Keratinocyte (primary cell): ENCODE data around the gene CLCN1.

Experiments
- EZH2 ChIP-seq: IDR thresholded peaks from one replicate; pipeline ENCODE4 v1.6.1; 2012; ENCODE audit warnings: inconsistent platforms, mild to moderate bottlenecking, low read length, moderate library complexity
- TF ChIP-seq, protein P1 (sequence below), 3 experiments: IDR thresholded peaks in 1 of 3; conservative IDR thresholded peaks in 1 of 3; optimal IDR thresholded peaks in 1 of 3; 2 replicates in 2 of 3; 3 replicates in 1 of 3; pipeline versions ENCODE3 to v1.5.1; 2011; ENCODE audit warnings: low read length in 3 of 3, mild to moderate bottlenecking in 3 of 3, moderate library complexity in 2 of 3, control low read depth in 1 of 3, inconsistent platforms in 1 of 3; ENCODE audit not compliant: insufficient read depth in 2 of 3; ENCODE audit errors: extremely low read depth in 1 of 3

DNA sequence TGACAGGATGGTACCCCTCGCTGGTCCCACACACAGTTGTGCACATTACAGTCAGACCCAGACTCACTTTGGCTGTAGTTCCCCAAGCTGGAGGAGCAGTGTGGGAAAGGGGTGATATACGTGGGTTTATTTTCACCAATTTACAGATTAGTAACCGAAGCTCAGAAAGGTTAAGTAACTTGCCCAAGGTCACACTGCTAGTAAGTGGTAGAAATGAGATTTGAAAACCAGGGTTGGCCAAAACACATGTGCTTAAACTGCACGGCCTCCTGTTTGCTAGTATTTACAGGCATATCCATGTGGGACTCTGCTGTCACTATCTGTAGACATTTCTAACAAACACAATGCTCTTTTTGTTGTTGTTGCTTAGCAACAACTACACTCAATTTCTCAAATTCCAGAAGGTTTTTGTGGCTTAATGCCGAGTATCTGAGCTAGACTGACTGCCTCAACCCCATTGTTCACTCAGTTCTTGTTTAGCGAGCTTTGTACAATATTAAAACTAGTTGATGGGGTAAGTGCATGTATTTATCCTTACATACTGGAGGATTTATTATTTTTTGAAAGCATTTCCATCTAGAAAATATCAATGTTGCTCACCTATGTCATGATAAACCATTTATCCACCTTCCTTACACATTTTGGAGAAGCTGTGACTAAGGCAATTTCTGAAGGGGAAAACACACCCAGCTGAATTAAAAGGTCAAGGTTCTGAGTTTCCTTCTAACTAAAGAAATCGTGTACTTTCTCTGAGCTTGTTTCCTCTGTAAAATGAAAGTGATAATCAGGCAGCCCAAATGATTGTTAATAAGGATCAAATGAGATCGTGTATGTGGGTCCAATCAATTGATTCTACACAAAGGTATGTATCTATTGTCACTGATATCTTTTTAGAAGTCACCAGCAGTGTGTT lies 36.5 kb upstream of the CLCN1 start:
- TF ChIP-seq, protein P1, sequence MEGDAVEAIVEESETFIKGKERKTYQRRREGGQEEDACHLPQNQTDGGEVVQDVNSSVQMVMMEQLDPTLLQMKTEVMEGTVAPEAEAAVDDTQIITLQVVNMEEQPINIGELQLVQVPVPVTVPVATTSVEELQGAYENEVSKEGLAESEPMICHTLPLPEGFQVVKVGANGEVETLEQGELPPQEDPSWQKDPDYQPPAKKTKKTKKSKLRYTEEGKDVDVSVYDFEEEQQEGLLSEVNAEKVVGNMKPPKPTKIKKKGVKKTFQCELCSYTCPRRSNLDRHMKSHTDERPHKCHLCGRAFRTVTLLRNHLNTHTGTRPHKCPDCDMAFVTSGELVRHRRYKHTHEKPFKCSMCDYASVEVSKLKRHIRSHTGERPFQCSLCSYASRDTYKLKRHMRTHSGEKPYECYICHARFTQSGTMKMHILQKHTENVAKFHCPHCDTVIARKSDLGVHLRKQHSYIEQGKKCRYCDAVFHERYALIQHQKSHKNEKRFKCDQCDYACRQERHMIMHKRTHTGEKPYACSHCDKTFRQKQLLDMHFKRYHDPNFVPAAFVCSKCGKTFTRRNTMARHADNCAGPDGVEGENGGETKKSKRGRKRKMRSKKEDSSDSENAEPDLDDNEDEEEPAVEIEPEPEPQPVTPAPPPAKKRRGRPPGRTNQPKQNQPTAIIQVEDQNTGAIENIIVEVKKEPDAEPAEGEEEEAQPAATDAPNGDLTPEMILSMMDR (optimal IDR thresholded peaks at IDR 0.05 in 1 of 3, IDR thresholded peaks at IDR 0.05 in 1 of 3, conservative IDR thresholded peaks at IDR 0.05 in 1 of 3; ENCODE audit: extremely low read depth in 1 of 3, insufficient read depth in 2 of 3, low read length in 3 of 3) = no peak
- no peak for TF ChIP-seq EZH2
